ENCODE data around the gene TMSB10.
"Not testable (repeated sequence)": the region's sequence is repeated elsewhere in the genome, so short reads cannot be mapped to it uniquely, and the experiment has no call there.

The TMSB10 gene

GRCh38 chr2:84912984-84913383 lies 7.5 kb downstream of the TMSB10 start:
- peaks cover 12% of the 10 kb centered on the region for H3K36me3 ChIP-seq
- peaks cover 29% of the 10 kb centered on the region for H3K4me1 ChIP-seq
- H3K4me2 ChIP-seq, result no peak overlapping the region
- H3K9ac ChIP-seq, result no peak overlapping the region
- peaks cover 4% of the 10 kb centered on the region for H4K20me1 ChIP-seq
- no peaks in the 10 kb centered on the region for H3K27me3 ChIP-seq
- no peak overlapping the region for H3K4me3 ChIP-seq
- peaks cover 15% of the 10 kb centered on the region; the same call in 1 of the 2 replicates for H3K9me3 ChIP-seq
- TF ChIP-seq Cebpa-rat (IDR thresholded peaks at IDR 0.05), result no peak
- no peak overlapping the region for H3K27ac ChIP-seq

- Histone ChIP-seq H3K4me3 (no peak overlapping the region), H3K4me2 (no peak overlapping the region), H3K27ac (no peak overlapping the region), H3K4me1 (peaks cover 32% of the 10 kb centered on the region), H4K20me1 (no peaks in the 10 kb centered on the region), H3K27me3 (no peaks in the 10 kb centered on the region), H3K36me3 (peaks cover 6% of the 10 kb centered on the region), H3K9me3 (peaks cover 14% of the 10 kb centered on the region; the same call in 1 of the 2 replicates), H3K9ac (no peak overlapping the region)
- no peak for TF ChIP-seq Cebpa-rat (IDR thresholded peaks at IDR 0.05)
Measured at GRCh38 chr2:84914334-84914733, 8.9 kb downstream of the TMSB10 start.

- H3K9me3 ChIP-seq, H3K27me3 ChIP-seq, H3K27ac ChIP-seq, H3K4me2 ChIP-seq, H3K9ac ChIP-seq, H4K20me1 ChIP-seq, H3K36me3 ChIP-seq, H3K4me3 ChIP-seq: not testable (repeated sequence)
- H3K4me1 ChIP-seq, result peaks cover 45% of the 10 kb centered on the region
Measured at GRCh38 chr2:84915675-84916074, 10.2 kb downstream of the TMSB10 start.

- Histone ChIP-seq H3K4me1 (peaks cover 32% of the 10 kb centered on the region), H3K4me2 (peak overlapping the region; percentile 79; the same call in 1 of the 2 replicates), H3K27ac (peak overlapping the region; percentile 83; the same call in 1 of the 2 replicates)
- not testable (repeated sequence) for H3K36me3 ChIP-seq, H3K27me3 ChIP-seq, H4K20me1 ChIP-seq, H3K4me3 ChIP-seq, H3K9ac ChIP-seq, H3K9me3 ChIP-seq
Measured at GRCh38 chr2:84917821-84918220, 12.4 kb downstream of the TMSB10 start.

- Histone ChIP-seq H3K4me3 (no peak overlapping the region), H3K36me3 (no peaks in the 10 kb centered on the region), H3K4me1 (peaks cover 32% of the 10 kb centered on the region), H3K4me2 (peak overlapping the region; percentile 79), H4K20me1 (no peaks in the 10 kb centered on the region), H3K9ac (no peak overlapping the region), H3K27me3 (no peaks in the 10 kb centered on the region), H3K27ac (peak overlapping the region; percentile 83; the same call in 1 of the 2 replicates), H3K9me3 (peaks cover 9% of the 10 kb centered on the region; the same call in 1 of the 2 replicates)
- TF ChIP-seq Cebpa-rat (IDR thresholded peaks at IDR 0.05), result no peak
Measured at GRCh38 chr2:84918430-84918829, 13.0 kb downstream of the TMSB10 start.

- Histone ChIP-seq H3K9ac (peak overlapping the region; percentile 56), H3K36me3 (no peaks in the 10 kb centered on the region), H4K20me1 (no peaks in the 10 kb centered on the region), H3K9me3 (peaks cover 10% of the 10 kb centered on the region; the same call in 1 of the 2 replicates), H3K4me1 (peaks cover 48% of the 10 kb centered on the region), H3K27ac (peak overlapping the region; percentile 83), H3K27me3 (no peaks in the 10 kb centered on the region), H3K4me2 (peak overlapping the region; percentile 79), H3K4me3 (no peak overlapping the region)
- no peak for TF ChIP-seq Cebpa-rat (IDR thresholded peaks at IDR 0.05)
Measured at GRCh38 chr2:84919885-84920580, 14.6 kb downstream of the TMSB10 start.

GRCh38 chr2:84923009-84923408 lies 17.6 kb downstream of the TMSB10 start:
- no peaks in the 10 kb centered on the region for H3K27me3 ChIP-seq
- no peak overlapping the region for H3K9ac ChIP-seq
- peaks cover 5% of the 10 kb centered on the region; the same call in 1 of the 2 replicates for H3K9me3 ChIP-seq
- H3K36me3 ChIP-seq, result no peaks in the 10 kb centered on the region
- H3K27ac ChIP-seq, result no peak overlapping the region
- no peaks in the 10 kb centered on the region for H4K20me1 ChIP-seq
- H3K4me3 ChIP-seq, result no peak overlapping the region
- H3K4me2 ChIP-seq, result no peak overlapping the region
- H3K4me1 ChIP-seq, result peaks cover 61% of the 10 kb centered on the region
- no peak for TF ChIP-seq Cebpa-rat (IDR thresholded peaks at IDR 0.05)

- no peaks in the 10 kb centered on the region for H3K36me3 ChIP-seq
- H3K27me3 ChIP-seq, result no peaks in the 10 kb centered on the region
- no peak overlapping the region for H3K9ac ChIP-seq
- H3K4me2 ChIP-seq, result peak overlapping the region; percentile 63
- peak overlapping the region; percentile 21; the same call in 1 of the 2 replicates for H3K27ac ChIP-seq
- no peaks in the 10 kb centered on the region for H4K20me1 ChIP-seq
- peaks cover 5% of the 10 kb centered on the region; the same call in 1 of the 2 replicates for H3K9me3 ChIP-seq
- TF ChIP-seq Cebpa-rat (IDR thresholded peaks at IDR 0.05), result no peak
- H3K4me3 ChIP-seq, result peak overlapping the region; percentile 24; the same call in 1 of the 2 replicates
- peaks cover 47% of the 10 kb centered on the region for H3K4me1 ChIP-seq
Measured at GRCh38 chr2:84924173-84925106, 19.0 kb downstream of the TMSB10 start.

GRCh38 chr2:84925336-84925723 lies 19.9 kb downstream of the TMSB10 start:
- Histone ChIP-seq H3K27me3 (no peaks in the 10 kb centered on the region), H3K4me2 (0 out of 2 replicates have a peak overlapping the region, but pooled peaks have one; percentile 82), H3K27ac (no peak overlapping the region), H3K9me3 (peaks cover 5% of the 10 kb centered on the region; the same call in 1 of the 2 replicates), H3K36me3 (no peaks in the 10 kb centered on the region), H4K20me1 (no peaks in the 10 kb centered on the region), H3K4me1 (peaks cover 38% of the 10 kb centered on the region), H3K9ac (no peak overlapping the region), H3K4me3 (no peak overlapping the region)
- TF ChIP-seq Cebpa-rat (IDR thresholded peaks at IDR 0.05), result no peak

All from BLaER1 (cell line).